ENCODE results near the gene HCST.

HCST gene

GRCh38 chr19:35938282-35939224 lies 36.2 kb downstream of the HCST start:
- DNase-seq, result no peak

GRCh38 chr19:35939307-35940077 lies 37.2 kb downstream of the HCST start:
- no peak for DNase-seq

- DNase-seq, result no peak
These were observed 37.9 kb downstream of the HCST start for GRCh38 chr19:35940078-35940775.

- no peak for DNase-seq
These were observed 38.5 kb downstream of the HCST start for GRCh38 chr19:35940839-35941238.

GRCh38 chr19:35942235-35942634 lies 39.9 kb downstream of the HCST start:
- DNase-seq, result no peak

- DNase-seq, result no peak
These were observed 41.3 kb downstream of the HCST start for GRCh38 chr19:35943321-35944301.

GRCh38 chr19:35944556-35944955 lies 42.2 kb downstream of the HCST start:
- DNase-seq, result no peak

- no peak for DNase-seq
These were observed 42.9 kb downstream of the HCST start for GRCh38 chr19:35945121-35945790.

GRCh38 chr19:35946203-35946602 lies 43.9 kb downstream of the HCST start:
- DNase-seq, result no peak

- DNase-seq, result no peak
These were observed 46.8 kb downstream of the HCST start for GRCh38 chr19:35949131-35949530.

Measured in CD4-positive, alpha-beta T cell treated with Interleukin-1 beta for 1 hour (primary cell).